AG04449 (cell line): ENCODE data around the gene MSH3.

Source experiments
- CTCF ChIA-PET: fragments of 350-600 bp; formaldehyde crosslinking; extraction: SDS; loops from one replicate; lab custom pipeline; 2021; ENCODE audit warnings: antibody characterized with exemption; lab: Yijun Ruan, JAX
- POLR2A ChIA-PET: fragments of 400-600, 350-600 bp; formaldehyde crosslinking; extraction: SDS; loops from one replicate; lab custom pipeline; 2020; ENCODE audit warnings: antibody characterized with exemption, inconsistent platforms; lab: Yijun Ruan, JAX
- DNase-seq: peaks from one replicate; pipeline ENCODE4 v3.0.0-alpha.2; 2010; ENCODE audit warnings: low read depth, low spot score
- H3K4me3 ChIP-seq: 2 replicates; pipeline ENCODE4 v1.5.1; 2011; ENCODE audit warnings: low read depth, mild to moderate bottlenecking, control low read depth, low read length
- CTCF ChIP-seq: IDR thresholded peaks from one replicate; pipeline ENCODE4 v1.5.1; 2011; ENCODE audit warnings: mild to moderate bottlenecking, moderate library complexity, low read length, control low read depth, inconsistent platforms; ENCODE audit not compliant: insufficient read depth; ENCODE audit errors: missing control alignments

The MSH3 gene

GRCh38 chr5:80697100-80697499 is 42.6 kb downstream of the MSH3 start:
- CTCF ChIA-PET: interaction anchor here (1.0 to 3.0 kb wide), 3 partner anchors 8 to 498 kb away, joined by 3 to 13 read pairs (median 4); no protein-coding TSS in a partner anchor
- no peak for DNase-seq
- no peak for TF ChIP-seq CTCF
- H3K4me3 ChIP-seq: no peak overlapping the region
- POLR2A ChIA-PET: no interaction called here

GRCh38 chr5:80698369-80698768 is 43.9 kb downstream of the MSH3 start:
- no peak overlapping the region for H3K4me3 ChIP-seq
- TF ChIP-seq CTCF: no peak
- CTCF ChIA-PET: interaction anchor here (3.0 kb wide), 1 partner anchor 12 kb away, joined by 13 read pairs; no protein-coding TSS in a partner anchor
- DNase-seq: no peak
- POLR2A ChIA-PET: no interaction called here

GRCh38 chr5:80701597-80701996 is 47.1 kb downstream of the MSH3 start:
- no peak for TF ChIP-seq CTCF
- no peak overlapping the region for H3K4me3 ChIP-seq
- ChIA-PET CTCF (interaction anchor here (1.0 to 1.5 kb wide), 5 partner anchors 10 to 494 kb away, joined by 3 to 5 read pairs (median 4); no protein-coding TSS in a partner anchor), POLR2A (no interaction called here)
- DNase-seq: no peak

GRCh38 chr5:80703291-80703690 is 48.8 kb downstream of the MSH3 start:
- CTCF ChIA-PET: interaction anchor here (1.7 kb wide), 1 partner anchor 596 kb away, joined by 4 read pairs; no protein-coding TSS in a partner anchor
- H3K4me3 ChIP-seq: no peak overlapping the region
- no peak for DNase-seq
- TF ChIP-seq CTCF: no peak
- POLR2A ChIA-PET: no interaction called here

- no peak for TF ChIP-seq CTCF
- ChIA-PET POLR2A (no interaction called here), CTCF (interaction anchor here (1.7 kb wide), 1 partner anchor 596 kb away, joined by 4 read pairs; no protein-coding TSS in a partner anchor)
- no peak for DNase-seq
- no peak overlapping the region for H3K4me3 ChIP-seq
Measured at GRCh38 chr5:80703747-80704146, 49.3 kb downstream of the MSH3 start.

GRCh38 chr5:80704221-80704620 is 49.8 kb downstream of the MSH3 start:
- ChIA-PET CTCF (interaction anchor here (1.7 kb wide), 1 partner anchor 595 kb away, joined by 4 read pairs; no protein-coding TSS in a partner anchor), POLR2A (no interaction called here)
- DNase-seq: no peak

More at GRCh38 chr5:80704221-80704620, 49.8 kb downstream of the MSH3 start:
- no peak overlapping the region for H3K4me3 ChIP-seq
- no peak for TF ChIP-seq CTCF
